Peyer's patch (tissue), 4 donors: ENCODE measurements around the gene HHAT.

Experiments used
- CTCF ChIP-seq, 6 experiments: fragments of 450-650 bp in 4 of 6; fragments of 200-600 bp in 2 of 6; sonication (generic) in 1 of 6; IDR thresholded peaks; one replicate each; pipeline ENCODE4 v1.5.1; 2017 to 2019; ENCODE audit warnings: antibody characterized with exemption in 6 of 6, mild to moderate bottlenecking in 3 of 6, moderate library complexity in 1 of 6
- POLR2A ChIP-seq, 2 donors: fragments of 450-650 bp; IDR thresholded peaks; one replicate each; pipeline ENCODE4 v1.5.1; 2017; ENCODE audit warnings: antibody characterized with exemption in 2 of 2, mild to moderate bottlenecking in 2 of 2, moderate library complexity in 2 of 2

- TF ChIP-seq POLR2A (IDR thresholded peaks at IDR 0.05): no peak
- TF ChIP-seq CTCF (IDR thresholded peaks at IDR 0.05): no peak
These were observed 22.8 kb downstream of the HHAT start for GRCh38 chr1:210351496-210351895.
